ENCODE results near the gene CYSTM1.
"Not testable (repeated sequence)": the region's sequence is repeated elsewhere in the genome, so short reads cannot be mapped to it uniquely, and the experiment has no call there.

Gene CYSTM1

GRCh38 chr5:140151144-140152021 is 23.6 kb upstream of the CYSTM1 start:
- DNase-seq: no peak

GRCh38 chr5:140152022-140152999 is 22.7 kb upstream of the CYSTM1 start:
- no peak for DNase-seq

- no peak for DNase-seq
Observed at GRCh38 chr5:140153255-140153654, 21.7 kb upstream of the CYSTM1 start.

- DNase-seq: no peak
Observed at GRCh38 chr5:140153905-140154304, 21.1 kb upstream of the CYSTM1 start.

GRCh38 chr5:140154710-140155381 is 20.1 kb upstream of the CYSTM1 start:
- not testable (repeated sequence) for DNase-seq

GRCh38 chr5:140157032-140157781 is 17.8 kb upstream of the CYSTM1 start:
- DNase-seq: peak; percentile 91

GRCh38 chr5:140159014-140159927 is 15.7 kb upstream of the CYSTM1 start:
- DNase-seq: no peak

GRCh38 chr5:140162275-140162674 is 12.7 kb upstream of the CYSTM1 start:
- DNase-seq: no peak

- DNase-seq: no peak
Observed at GRCh38 chr5:140162781-140163180, 12.2 kb upstream of the CYSTM1 start.

- DNase-seq: no peak
Observed at GRCh38 chr5:140165101-140165922, 9.7 kb upstream of the CYSTM1 start.

GRCh38 chr5:140165923-140166270 is 9.1 kb upstream of the CYSTM1 start:
- no peak for DNase-seq

- DNase-seq: peak; percentile 18
Observed at GRCh38 chr5:140166911-140167310, 8.1 kb upstream of the CYSTM1 start.

- DNase-seq: no peak
Observed at GRCh38 chr5:140168371-140168770, 6.6 kb upstream of the CYSTM1 start.

GRCh38 chr5:140169410-140169809 is 5.6 kb upstream of the CYSTM1 start:
- peak; percentile 49 for DNase-seq

GRCh38 chr5:140172483-140172882 is 2.5 kb upstream of the CYSTM1 start:
- DNase-seq: no peak

- DNase-seq: no peak
Observed at GRCh38 chr5:140174014-140174413, 974 bp upstream of the CYSTM1 start.

- peak; percentile 85 for DNase-seq
Observed at GRCh38 chr5:140175367-140176030, 511 bp downstream of the CYSTM1 start.

- DNase-seq: no peak
Observed at GRCh38 chr5:140176031-140176387, 1.0 kb downstream of the CYSTM1 start.

GRCh38 chr5:140178086-140178410 is 3.1 kb downstream of the CYSTM1 start:
- no peak for DNase-seq
